GM23338 (cell line): Measurements from ENCODE around the gene ZCCHC14.

ENCODE experiments used
- CTCF ChIP-seq, 2 experiments: fragments of 200-600 bp in 1 of 2; sonication (generic) in 1 of 2; conservative IDR thresholded peaks; 2 replicates each; pipeline versions ENCODE4 v1.5.1 to v1.6.1; 2016 to 2017; ENCODE audit warnings: antibody characterized with exemption in 2 of 2, low read depth in 2 of 2, mild to moderate bottlenecking in 2 of 2, moderate library complexity in 1 of 2
- EZH2 ChIP-seq: fragments of 200-600 bp; sonication (generic); IDR thresholded peaks from one replicate; pipeline ENCODE4 v1.8.0; 2017; ENCODE audit warnings: antibody characterized with exemption, mild to moderate bottlenecking, low read depth; ENCODE audit not compliant: unreplicated experiment
- EZH2phosphoT487 ChIP-seq: fragments of 200-600 bp; sonication (generic); IDR thresholded peaks from one replicate; pipeline ENCODE4 v1.8.1; 2018; ENCODE audit warnings: antibody characterized with exemption; ENCODE audit not compliant: unreplicated experiment
- JUNB ChIP-seq: IDR thresholded peaks from one replicate; pipeline ENCODE4 v1.6.1; 2016; ENCODE audit warnings: antibody characterized with exemption; ENCODE audit not compliant: unreplicated experiment
- POLR2AphosphoS5 ChIP-seq: IDR thresholded peaks from 2 replicates; pipeline ENCODE4 v1.6.1; 2016; ENCODE audit warnings: antibody characterized with exemption, low read depth
- STAT1 ChIP-seq: IDR thresholded peaks from one replicate; pipeline ENCODE4 v1.6.1; 2016; ENCODE audit warnings: antibody characterized with exemption; ENCODE audit not compliant: unreplicated experiment
- ZNF114 ChIP-seq: fragments of 250-450 bp; sonication (Bioruptor Pico); IDR thresholded peaks from 2 replicates; pipeline ENCODE4 v1.5.0; 2020; ENCODE audit warnings: mild to moderate bottlenecking, moderate library complexity
- ZNF331 ChIP-seq: fragments of 250-450 bp; sonication (Bioruptor Pico); IDR thresholded peaks from 2 replicates; pipeline ENCODE4 v1.5.0; 2020; ENCODE audit warnings: low read depth, mild to moderate bottlenecking, moderate library complexity
- TF ChIP-seq, protein P1 (sequence below): IDR thresholded peaks from one replicate; pipeline ENCODE4 v1.6.1; 2018; ENCODE audit warnings: antibody characterized with exemption; ENCODE audit not compliant: unreplicated experiment
- TF ChIP-seq, protein P2 (sequence below): IDR thresholded peaks from 2 replicates; pipeline ENCODE4 v1.6.1; 2016; ENCODE audit warnings: antibody characterized with exemption
- TF ChIP-seq, protein P3 (sequence below): fragments of 250-450 bp; sonication (Bioruptor Pico); IDR thresholded peaks from 2 replicates; pipeline ENCODE4 v1.5.0; 2020; ENCODE audit warnings: mild to moderate bottlenecking, moderate library complexity

DNA sequence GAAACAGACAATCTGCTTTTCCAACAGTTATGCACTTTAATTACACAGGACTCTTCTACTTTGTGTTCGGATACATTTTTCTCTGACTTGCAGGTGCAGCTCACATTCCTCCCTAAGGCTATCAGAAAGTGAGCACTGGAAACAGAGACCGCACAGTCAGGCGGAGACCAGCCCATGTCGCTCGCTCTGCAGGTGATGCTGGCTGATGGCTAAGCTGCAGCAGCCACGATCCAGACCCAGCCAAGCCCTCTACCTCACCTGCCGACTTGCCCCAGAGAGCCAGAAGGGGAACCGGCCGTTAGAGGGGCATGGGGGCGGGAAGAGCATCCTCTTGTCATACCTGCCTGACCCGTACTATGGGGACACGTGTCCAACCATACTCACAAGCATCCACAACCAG is 66.9 kb downstream of the ZCCHC14 start:
- TF ChIP-seq CTCF (conservative IDR thresholded peaks at IDR 0.05; ENCODE audit: low read depth in 2 of 2): no peak
- no peak for TF ChIP-seq POLR2AphosphoS5
- TF ChIP-seq, protein P1, sequence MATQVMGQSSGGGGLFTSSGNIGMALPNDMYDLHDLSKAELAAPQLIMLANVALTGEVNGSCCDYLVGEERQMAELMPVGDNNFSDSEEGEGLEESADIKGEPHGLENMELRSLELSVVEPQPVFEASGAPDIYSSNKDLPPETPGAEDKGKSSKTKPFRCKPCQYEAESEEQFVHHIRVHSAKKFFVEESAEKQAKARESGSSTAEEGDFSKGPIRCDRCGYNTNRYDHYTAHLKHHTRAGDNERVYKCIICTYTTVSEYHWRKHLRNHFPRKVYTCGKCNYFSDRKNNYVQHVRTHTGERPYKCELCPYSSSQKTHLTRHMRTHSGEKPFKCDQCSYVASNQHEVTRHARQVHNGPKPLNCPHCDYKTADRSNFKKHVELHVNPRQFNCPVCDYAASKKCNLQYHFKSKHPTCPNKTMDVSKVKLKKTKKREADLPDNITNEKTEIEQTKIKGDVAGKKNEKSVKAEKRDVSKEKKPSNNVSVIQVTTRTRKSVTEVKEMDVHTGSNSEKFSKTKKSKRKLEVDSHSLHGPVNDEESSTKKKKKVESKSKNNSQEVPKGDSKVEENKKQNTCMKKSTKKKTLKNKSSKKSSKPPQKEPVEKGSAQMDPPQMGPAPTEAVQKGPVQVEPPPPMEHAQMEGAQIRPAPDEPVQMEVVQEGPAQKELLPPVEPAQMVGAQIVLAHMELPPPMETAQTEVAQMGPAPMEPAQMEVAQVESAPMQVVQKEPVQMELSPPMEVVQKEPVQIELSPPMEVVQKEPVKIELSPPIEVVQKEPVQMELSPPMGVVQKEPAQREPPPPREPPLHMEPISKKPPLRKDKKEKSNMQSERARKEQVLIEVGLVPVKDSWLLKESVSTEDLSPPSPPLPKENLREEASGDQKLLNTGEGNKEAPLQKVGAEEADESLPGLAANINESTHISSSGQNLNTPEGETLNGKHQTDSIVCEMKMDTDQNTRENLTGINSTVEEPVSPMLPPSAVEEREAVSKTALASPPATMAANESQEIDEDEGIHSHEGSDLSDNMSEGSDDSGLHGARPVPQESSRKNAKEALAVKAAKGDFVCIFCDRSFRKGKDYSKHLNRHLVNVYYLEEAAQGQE: no peak
- TF ChIP-seq EZH2: no peak
- no peak for TF ChIP-seq STAT1
- TF ChIP-seq, protein P2, sequence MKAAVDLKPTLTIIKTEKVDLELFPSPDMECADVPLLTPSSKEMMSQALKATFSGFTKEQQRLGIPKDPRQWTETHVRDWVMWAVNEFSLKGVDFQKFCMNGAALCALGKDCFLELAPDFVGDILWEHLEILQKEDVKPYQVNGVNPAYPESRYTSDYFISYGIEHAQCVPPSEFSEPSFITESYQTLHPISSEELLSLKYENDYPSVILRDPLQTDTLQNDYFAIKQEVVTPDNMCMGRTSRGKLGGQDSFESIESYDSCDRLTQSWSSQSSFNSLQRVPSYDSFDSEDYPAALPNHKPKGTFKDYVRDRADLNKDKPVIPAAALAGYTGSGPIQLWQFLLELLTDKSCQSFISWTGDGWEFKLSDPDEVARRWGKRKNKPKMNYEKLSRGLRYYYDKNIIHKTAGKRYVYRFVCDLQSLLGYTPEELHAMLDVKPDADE: no peak
- no peak for TF ChIP-seq JUNB
- no peak for TF ChIP-seq ZNF114 (CRISPR knock-in tag)
- no peak for TF ChIP-seq EZH2phosphoT487
- no peak for TF ChIP-seq ZNF331 (CRISPR knock-in tag)
- TF ChIP-seq, protein P3, sequence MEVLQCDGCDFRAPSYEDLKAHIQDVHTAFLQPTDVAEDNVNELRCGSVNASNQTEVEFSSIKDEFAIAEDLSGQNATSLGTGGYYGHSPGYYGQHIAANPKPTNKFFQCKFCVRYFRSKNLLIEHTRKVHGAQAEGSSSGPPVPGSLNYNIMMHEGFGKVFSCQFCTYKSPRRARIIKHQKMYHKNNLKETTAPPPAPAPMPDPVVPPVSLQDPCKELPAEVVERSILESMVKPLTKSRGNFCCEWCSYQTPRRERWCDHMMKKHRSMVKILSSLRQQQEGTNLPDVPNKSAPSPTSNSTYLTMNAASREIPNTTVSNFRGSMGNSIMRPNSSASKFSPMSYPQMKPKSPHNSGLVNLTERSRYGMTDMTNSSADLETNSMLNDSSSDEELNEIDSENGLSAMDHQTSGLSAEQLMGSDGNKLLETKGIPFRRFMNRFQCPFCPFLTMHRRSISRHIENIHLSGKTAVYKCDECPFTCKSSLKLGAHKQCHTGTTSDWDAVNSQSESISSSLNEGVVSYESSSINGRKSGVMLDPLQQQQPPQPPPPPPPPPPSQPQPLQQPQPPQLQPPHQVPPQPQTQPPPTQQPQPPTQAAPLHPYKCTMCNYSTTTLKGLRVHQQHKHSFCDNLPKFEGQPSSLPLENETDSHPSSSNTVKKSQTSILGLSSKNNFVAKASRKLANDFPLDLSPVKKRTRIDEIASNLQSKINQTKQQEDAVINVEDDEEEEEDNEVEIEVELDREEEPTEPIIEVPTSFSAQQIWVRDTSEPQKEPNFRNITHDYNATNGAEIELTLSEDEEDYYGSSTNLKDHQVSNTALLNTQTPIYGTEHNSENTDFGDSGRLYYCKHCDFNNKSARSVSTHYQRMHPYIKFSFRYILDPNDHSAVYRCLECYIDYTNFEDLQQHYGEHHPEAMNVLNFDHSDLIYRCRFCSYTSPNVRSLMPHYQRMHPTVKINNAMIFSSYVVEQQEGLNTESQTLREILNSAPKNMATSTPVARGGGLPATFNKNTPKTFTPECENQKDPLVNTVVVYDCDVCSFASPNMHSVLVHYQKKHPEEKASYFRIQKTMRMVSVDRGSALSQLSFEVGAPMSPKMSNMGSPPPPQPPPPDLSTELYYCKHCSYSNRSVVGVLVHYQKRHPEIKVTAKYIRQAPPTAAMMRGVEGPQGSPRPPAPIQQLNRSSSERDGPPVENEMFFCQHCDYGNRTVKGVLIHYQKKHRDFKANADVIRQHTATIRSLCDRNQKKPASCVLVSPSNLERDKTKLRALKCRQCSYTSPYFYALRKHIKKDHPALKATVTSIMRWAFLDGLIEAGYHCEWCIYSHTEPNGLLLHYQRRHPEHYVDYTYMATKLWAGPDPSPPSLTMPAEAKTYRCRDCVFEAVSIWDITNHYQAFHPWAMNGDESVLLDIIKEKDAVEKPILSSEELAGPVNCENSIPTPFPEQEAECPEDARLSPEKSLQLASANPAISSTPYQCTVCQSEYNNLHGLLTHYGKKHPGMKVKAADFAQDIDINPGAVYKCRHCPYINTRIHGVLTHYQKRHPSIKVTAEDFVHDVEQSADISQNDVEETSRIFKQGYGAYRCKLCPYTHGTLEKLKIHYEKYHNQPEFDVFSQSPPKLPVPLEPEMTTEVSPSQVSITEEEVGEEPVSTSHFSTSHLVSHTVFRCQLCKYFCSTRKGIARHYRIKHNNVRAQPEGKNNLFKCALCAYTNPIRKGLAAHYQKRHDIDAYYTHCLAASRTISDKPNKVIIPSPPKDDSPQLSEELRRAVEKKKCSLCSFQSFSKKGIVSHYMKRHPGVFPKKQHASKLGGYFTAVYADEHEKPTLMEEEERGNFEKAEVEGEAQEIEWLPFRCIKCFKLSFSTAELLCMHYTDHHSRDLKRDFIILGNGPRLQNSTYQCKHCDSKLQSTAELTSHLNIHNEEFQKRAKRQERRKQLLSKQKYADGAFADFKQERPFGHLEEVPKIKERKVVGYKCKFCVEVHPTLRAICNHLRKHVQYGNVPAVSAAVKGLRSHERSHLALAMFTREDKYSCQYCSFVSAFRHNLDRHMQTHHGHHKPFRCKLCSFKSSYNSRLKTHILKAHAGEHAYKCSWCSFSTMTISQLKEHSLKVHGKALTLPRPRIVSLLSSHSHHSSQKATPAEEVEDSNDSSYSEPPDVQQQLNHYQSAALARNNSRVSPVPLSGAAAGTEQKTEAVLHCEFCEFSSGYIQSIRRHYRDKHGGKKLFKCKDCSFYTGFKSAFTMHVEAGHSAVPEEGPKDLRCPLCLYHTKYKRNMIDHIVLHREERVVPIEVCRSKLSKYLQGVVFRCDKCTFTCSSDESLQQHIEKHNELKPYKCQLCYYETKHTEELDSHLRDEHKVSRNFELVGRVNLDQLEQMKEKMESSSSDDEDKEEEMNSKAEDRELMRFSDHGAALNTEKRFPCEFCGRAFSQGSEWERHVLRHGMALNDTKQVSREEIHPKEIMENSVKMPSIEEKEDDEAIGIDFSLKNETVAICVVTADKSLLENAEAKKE: no peak
